NT2/D1 (cell line): ENCODE data around the gene PTPN6.
A peak's percentile ranks its signal among the peaks of the same experiment; 100 is the strongest.

ENCODE experiments used
- DNase-seq: peaks from one replicate; pipeline ENCODE4 v3.0.0-alpha.2; 2011; ENCODE audit warnings: low read depth, low spot score
- H3K27me3 ChIP-seq: 2 replicates; pipeline ENCODE4 v1.6.0; 2011; ENCODE audit warnings: mild to moderate bottlenecking; ENCODE audit not compliant: insufficient read length, insufficient read depth
- H3K36me3 ChIP-seq: 2 replicates; pipeline ENCODE4 v1.6.1; 2011; ENCODE audit warnings: mild to moderate bottlenecking, low read length, mixed read lengths; ENCODE audit not compliant: insufficient read depth, insufficient read length
- H3K4me1 ChIP-seq: 2 replicates; pipeline ENCODE4 v1.5.1; 2011; ENCODE audit not compliant: insufficient read depth, insufficient read length
- H3K4me3 ChIP-seq: 2 replicates; pipeline ENCODE4 v1.5.1; 2011; ENCODE audit warnings: low read depth; ENCODE audit not compliant: insufficient read length
- H3K9ac ChIP-seq: 2 replicates; pipeline ENCODE4 v1.6.0; 2011; ENCODE audit warnings: low read depth; ENCODE audit not compliant: insufficient read length
- H3K9me3 ChIP-seq: 2 replicates; pipeline ENCODE4 v1.5.1; 2011; ENCODE audit warnings: mild to moderate bottlenecking, low read length; ENCODE audit not compliant: insufficient read depth
- SUZ12 ChIP-seq: IDR thresholded peaks from 2 replicates; pipeline ENCODE4 v1.6.1; 2011; ENCODE audit not compliant: insufficient read length, insufficient read depth; ENCODE audit errors: extremely low read depth
- YY1 ChIP-seq: IDR thresholded peaks from 2 replicates; pipeline ENCODE4 v1.6.1; 2011; ENCODE audit not compliant: insufficient read length, insufficient read depth
- ZNF274 ChIP-seq: IDR thresholded peaks from 2 replicates; pipeline ENCODE4 v1.6.1; 2011; ENCODE audit warnings: mild to moderate bottlenecking, low read depth, low read length

PTPN6 gene

GRCh38 chr12:6980075-6980474 is 28.9 kb downstream of the PTPN6 start:
- Histone ChIP-seq H3K9ac (no peak overlapping the region), H3K27me3 (no peaks in the 10 kb centered on the region), H3K4me1 (no peaks in the 10 kb centered on the region), H3K9me3 (no peaks in the 10 kb centered on the region), H3K36me3 (peaks cover 97% of the 10 kb centered on the region), H3K4me3 (no peak overlapping the region)
- TF ChIP-seq SUZ12 (no peak), ZNF274 (no peak), YY1 (no peak)
- no peak for DNase-seq

GRCh38 chr12:6980740-6981139 is 29.6 kb downstream of the PTPN6 start:
- TF ChIP-seq ZNF274 (no peak), YY1 (no peak), SUZ12 (no peak)
- Histone ChIP-seq H3K9ac (no peak overlapping the region), H3K4me1 (no peaks in the 10 kb centered on the region), H3K27me3 (no peaks in the 10 kb centered on the region), H3K9me3 (no peaks in the 10 kb centered on the region), H3K4me3 (no peak overlapping the region), H3K36me3 (peaks cover 94% of the 10 kb centered on the region)
- no peak for DNase-seq

- no peak for TF ChIP-seq ZNF274
- no peak for TF ChIP-seq SUZ12
- TF ChIP-seq YY1, result no peak
- no peak overlapping the region for H3K9ac ChIP-seq
- H3K9me3 ChIP-seq, result no peaks in the 10 kb centered on the region
- peaks cover 92% of the 10 kb centered on the region for H3K36me3 ChIP-seq
- no peak overlapping the region for H3K4me3 ChIP-seq
- H3K27me3 ChIP-seq, result no peaks in the 10 kb centered on the region
- H3K4me1 ChIP-seq, result no peaks in the 10 kb centered on the region
- no peak for DNase-seq
These were observed 30.2 kb downstream of the PTPN6 start for GRCh38 chr12:6981152-6982052.

- DNase-seq, result no peak
- Histone ChIP-seq H3K27me3 (no peaks in the 10 kb centered on the region), H3K4me3 (no peak overlapping the region), H3K36me3 (peaks cover 90% of the 10 kb centered on the region), H3K4me1 (no peaks in the 10 kb centered on the region), H3K9me3 (no peaks in the 10 kb centered on the region), H3K9ac (no peak overlapping the region)
- TF ChIP-seq SUZ12 (no peak), YY1 (no peak), ZNF274 (no peak)
These were observed 31.4 kb downstream of the PTPN6 start for GRCh38 chr12:6982532-6982931.

- DNase-seq, result no peak
- H3K9me3 ChIP-seq, result no peaks in the 10 kb centered on the region
- H3K27me3 ChIP-seq, result no peaks in the 10 kb centered on the region
- H3K9ac ChIP-seq, result no peak overlapping the region
- peaks cover 3% of the 10 kb centered on the region for H3K4me1 ChIP-seq
- no peak overlapping the region for H3K4me3 ChIP-seq
- TF ChIP-seq ZNF274, result no peak
- TF ChIP-seq SUZ12, result no peak
- no peak for TF ChIP-seq YY1
- H3K36me3 ChIP-seq, result peaks cover 73% of the 10 kb centered on the region
These were observed 36.9 kb downstream of the PTPN6 start for GRCh38 chr12:6987956-6988553.

- H3K4me1 ChIP-seq, result no peaks in the 10 kb centered on the region
- H3K9ac ChIP-seq, result no peak overlapping the region
- H3K9me3 ChIP-seq, result no peaks in the 10 kb centered on the region
- peak; percentile 57 for DNase-seq
- H3K36me3 ChIP-seq, result peaks cover 77% of the 10 kb centered on the region
- H3K4me3 ChIP-seq, result no peak overlapping the region
- TF ChIP-seq SUZ12 (no peak), ZNF274 (no peak), YY1 (no peak)
- H3K27me3 ChIP-seq, result no peaks in the 10 kb centered on the region
These were observed 44.9 kb downstream of the PTPN6 start for GRCh38 chr12:6996040-6996441.

- H3K4me1 ChIP-seq, result no peaks in the 10 kb centered on the region
- TF ChIP-seq ZNF274, result no peak
- no peak for TF ChIP-seq SUZ12
- TF ChIP-seq YY1, result no peak
These were observed 47.7 kb downstream of the PTPN6 start for GRCh38 chr12:6998715-6999451.

More at GRCh38 chr12:6998715-6999451, 47.7 kb downstream of the PTPN6 start:
- peaks cover 59% of the 10 kb centered on the region for H3K36me3 ChIP-seq
- no peaks in the 10 kb centered on the region for H3K27me3 ChIP-seq
- H3K9ac ChIP-seq, result no peak overlapping the region
- H3K4me3 ChIP-seq, result no peak overlapping the region
- no peak for DNase-seq
- no peaks in the 10 kb centered on the region for H3K9me3 ChIP-seq
